Caki2 (cell line): ENCODE data around the gene NOXA1. TPM values are rescaled to one million over a fixed set of nuclear protein-coding genes. Genes with fewer than 3 reads are reported as not detected.
A peak's percentile ranks its signal among the peaks of the same experiment; 100 is the strongest.

Experiments
- DNase-seq: peaks from one replicate; pipeline ENCODE4 v3.0.0-alpha.2; 2015; ENCODE audit warnings: low read depth
- in situ Hi-C: cut with HindIII; loops from 2 replicates; pipeline ENCODE4 v1.10.0; 2016; ENCODE audit warnings: low sequenced_read_pairs, low pct_unique_long_range_greater_than_20kb, mixed read lengths
- total RNA-seq: library from RNA; depleted of rRNA; stranded (reverse); fragments of >200 nt; shearing (Covaris generic); gene quantifications from 2 replicates; pipeline ENCODE4 v1.2.3, GENCODE V29; 2014; ENCODE audit warnings: low replicate concordance

The NOXA1 gene
- total RNA-seq, 1 experiment from 2014 or later = 5.1 TPM

DNA sequence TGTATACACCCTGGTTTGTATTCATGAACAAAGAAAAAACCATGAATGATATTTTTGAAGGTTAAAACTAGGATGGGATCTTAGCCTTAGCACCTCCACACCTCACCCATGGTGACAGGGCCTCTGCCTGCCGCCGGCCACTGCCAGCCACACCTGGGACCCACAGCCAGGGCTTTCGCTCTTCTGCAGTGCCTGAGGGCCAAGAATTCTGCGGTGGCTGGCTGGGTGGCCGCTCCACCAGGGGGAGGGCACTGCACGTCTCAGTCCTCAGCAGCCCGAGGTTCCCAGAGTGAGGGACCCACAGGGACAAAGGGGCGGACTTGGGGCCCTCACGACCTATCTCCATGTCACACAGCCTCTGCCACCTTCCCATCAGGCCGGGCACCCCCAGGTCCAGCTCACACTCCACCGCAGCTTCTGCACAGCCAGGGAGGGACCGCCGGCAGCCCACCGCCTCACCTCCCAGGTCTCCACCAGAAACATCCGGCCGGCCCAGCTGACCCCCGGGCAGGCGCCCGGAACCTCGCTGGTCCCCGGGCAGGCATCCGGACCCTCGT lies 7.1 kb upstream of the NOXA1 start:
- DNase-seq = no peak
- in situ Hi-C loops = no loop called here

- no peak for DNase-seq
- in situ Hi-C loops = no loop called here
Observed at GRCh38 chr9:137416563-137417151, 6.5 kb upstream of the NOXA1 start.

DNA sequence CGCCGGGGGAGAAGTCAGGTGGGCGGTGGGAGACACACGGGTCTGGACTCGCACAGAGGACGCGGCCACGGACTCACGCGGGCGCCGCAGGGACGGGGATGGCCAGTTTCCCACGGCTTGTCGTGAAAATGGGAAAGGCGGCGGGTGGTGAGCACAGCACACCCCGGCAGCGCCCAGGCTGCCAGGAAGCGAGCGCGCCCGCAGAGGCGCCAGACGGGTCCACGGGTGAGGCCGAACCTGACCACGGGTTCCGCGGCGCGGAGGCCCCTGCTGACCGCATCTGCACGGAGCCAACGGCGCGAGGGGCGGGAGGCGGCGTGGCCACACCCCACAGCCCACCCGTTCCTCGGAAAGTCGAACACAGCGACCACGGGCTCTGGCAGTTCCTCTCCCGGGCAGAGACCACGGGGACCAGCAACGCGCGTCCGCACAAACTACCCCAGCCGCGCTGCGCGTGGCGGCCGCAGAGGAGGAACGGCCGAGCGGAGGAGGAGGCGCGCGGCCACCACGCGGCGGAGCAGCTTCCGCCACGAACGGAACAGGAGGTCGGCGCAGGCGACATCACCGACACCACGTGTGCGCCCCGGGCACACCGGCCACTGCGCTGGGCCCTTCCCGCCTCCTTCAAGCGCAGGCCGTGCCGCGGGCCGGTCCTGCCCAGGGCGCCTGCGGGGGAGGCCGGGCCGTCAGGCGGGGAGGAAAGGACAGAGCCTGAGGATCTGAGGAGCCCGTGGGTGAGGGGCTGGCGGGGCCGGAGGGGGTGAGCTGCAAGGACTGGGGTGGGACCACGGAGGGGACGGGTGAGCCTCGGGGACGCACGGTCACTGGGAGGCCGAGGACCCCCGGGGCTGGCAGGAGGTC lies 5.8 kb upstream of the NOXA1 start:
- in situ Hi-C loops = no loop called here
- no peak for DNase-seq

DNA sequence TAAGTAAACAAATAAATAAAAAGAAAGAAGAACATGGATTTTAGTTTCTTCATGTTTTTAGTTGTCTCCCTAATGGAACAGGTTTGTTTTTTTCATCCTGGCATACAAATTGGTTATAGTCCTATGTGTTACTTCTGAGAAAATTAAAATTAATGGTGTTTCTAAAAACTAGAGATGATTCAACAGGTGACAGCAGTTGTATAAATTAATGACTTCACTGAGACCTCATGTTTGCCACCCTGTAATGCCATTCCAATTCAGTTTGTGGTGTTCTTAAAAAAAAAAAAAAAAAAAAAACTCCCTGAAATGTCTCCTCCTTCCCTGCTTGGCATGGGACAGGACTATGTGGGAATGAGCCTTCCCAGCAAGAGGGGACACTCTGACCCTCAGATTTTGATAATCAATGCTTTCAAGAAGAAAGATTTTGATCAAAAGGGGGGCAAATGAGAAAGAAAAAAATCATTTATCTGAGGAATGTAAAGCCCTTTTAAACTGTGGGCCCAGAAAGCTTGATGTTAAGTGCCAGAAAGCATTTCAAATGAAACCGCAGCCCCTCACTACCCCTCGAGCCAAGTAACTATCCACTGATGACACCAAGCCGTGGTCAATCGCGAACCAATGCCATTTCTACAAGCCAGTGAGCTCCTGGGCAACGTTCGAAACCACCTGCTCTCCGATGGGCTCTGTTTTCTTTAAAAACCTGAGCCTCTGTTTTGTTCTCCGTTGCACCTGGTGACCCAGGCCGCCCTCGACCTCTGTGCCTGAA lies 1.2 kb upstream of the NOXA1 start:
- DNase-seq = no peak
- in situ Hi-C loops = no loop called here

DNA sequence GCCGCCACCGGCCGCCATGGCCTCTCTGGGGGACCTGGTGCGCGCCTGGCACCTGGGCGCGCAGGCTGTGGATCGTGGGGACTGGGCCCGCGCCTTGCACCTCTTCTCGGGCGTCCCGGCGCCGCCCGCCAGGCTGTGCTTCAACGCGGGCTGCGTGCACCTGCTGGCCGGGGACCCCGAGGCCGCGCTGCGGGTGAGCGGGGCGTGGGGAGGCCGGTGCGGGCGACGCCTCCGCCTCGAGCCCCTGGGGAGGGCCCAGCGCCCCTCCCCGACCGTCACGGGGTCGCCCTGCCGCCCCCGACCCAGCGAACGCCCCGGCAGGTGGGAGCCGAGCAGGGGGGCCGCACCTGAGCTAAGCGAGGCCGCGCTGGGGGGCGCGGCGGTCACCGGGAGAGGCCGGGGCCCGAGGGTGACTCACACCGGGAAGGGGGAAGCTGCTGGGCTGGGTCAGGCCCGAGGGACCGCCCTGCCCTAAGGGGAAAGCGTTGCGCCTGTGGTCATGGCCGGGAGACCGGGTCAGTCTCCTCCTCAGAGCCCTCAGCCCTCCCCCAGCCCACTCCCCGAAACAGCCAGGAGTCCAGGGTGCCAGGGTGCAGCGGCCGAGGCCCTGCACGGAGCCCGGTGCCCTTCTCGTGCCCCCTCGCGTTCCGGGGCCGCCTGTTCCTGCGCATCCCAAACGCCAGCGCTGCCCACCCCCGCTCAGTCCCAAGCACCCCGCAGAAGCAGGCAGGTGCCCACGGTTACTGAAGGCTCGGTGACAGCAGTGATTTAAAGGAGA lies 510 bp downstream of the NOXA1 start:
- in situ Hi-C loops = no loop called here
- DNase-seq = peak; percentile 40

GRCh38 chr9:137426018-137426681 lies 3.0 kb downstream of the NOXA1 start:
- in situ Hi-C loops = no loop called here
- DNase-seq = no peak

DNA sequence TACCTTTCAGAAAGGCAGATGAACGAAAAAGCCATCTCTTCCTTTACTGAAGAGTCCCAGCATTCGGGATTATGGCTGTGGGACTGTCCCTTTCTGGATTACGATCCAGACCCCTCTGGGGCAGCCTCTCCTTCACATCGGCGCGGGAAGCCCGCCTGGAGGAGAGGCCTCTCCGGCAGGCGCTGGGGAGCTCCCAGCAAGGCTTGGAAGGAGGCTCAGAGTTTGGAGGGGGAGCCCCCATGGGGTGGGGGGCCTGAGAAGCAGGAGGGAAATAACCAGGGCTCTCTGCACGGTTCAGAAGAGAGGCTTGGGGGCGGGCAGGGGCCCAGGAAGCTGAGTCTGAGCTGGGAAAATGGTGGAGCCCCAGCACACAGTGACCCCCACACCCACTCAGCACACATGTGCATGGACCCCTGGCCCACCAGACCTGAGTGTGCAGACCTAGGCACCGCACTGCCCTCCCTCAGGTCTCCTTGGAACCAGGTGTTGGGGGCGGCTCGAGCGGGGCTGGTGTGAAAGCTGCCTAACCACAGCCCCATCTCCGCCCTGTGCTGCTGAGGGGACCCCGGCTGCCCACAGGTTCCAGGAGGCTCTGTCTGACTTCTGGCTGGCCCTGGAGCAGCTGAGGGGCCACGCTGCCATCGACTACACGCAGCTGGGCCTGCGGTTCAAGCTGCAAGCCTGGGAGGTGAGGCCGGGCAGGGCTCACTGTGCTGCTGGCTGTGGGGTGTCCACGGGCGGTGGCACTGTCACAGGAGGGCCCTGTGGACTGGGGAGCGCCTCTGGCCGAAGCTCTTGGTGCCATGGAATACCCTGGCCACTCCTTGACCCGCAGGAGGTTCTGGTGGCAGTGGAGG lies 4.5 kb downstream of the NOXA1 start:
- in situ Hi-C loops = no loop called here
- DNase-seq = no peak

DNA sequence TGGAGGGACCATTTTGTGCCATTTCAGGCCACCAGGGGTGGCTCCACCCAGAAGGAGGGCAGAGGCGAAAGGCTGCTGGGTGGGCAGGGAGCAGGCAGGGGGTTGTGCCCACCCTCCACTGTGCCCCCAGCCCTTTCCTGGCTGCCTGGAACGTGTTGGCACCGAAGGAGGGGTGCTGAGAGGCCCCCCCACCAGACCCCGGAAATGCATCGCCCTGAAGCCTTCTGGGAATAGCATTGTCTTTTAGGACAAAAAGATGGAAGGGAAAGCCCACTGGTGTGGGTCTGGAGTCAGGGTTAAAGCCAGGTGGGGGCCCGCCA lies 5.1 kb downstream of the NOXA1 start:
- no peak for DNase-seq
- in situ Hi-C loops = no loop called here

- no peak for DNase-seq
- in situ Hi-C loops = no loop called here
Observed at GRCh38 chr9:137428841-137429545, 5.8 kb downstream of the NOXA1 start.

DNA sequence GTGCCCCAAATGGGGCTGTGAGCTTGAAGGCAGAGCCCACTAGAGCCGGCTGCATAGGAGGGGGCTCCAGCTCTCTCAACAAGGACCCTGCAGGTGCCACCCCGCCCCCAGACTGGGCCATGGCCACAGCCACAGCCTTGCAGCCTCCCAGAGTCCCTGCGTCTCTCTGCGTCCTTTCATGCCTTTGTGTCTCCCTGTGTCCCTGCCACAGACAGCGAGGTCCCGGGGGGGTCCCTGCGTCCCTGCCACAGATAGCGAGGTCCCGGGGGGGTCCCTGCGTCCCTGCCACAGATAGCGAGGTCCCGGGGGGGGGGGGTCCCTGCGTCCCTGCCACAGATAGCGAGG lies 6.3 kb downstream of the NOXA1 start:
- no peak for DNase-seq
- in situ Hi-C loops = no loop called here

GRCh38 chr9:137429974-137430722 lies 7.0 kb downstream of the NOXA1 start:
- no peak for DNase-seq
- in situ Hi-C loops = no loop called here

DNA sequence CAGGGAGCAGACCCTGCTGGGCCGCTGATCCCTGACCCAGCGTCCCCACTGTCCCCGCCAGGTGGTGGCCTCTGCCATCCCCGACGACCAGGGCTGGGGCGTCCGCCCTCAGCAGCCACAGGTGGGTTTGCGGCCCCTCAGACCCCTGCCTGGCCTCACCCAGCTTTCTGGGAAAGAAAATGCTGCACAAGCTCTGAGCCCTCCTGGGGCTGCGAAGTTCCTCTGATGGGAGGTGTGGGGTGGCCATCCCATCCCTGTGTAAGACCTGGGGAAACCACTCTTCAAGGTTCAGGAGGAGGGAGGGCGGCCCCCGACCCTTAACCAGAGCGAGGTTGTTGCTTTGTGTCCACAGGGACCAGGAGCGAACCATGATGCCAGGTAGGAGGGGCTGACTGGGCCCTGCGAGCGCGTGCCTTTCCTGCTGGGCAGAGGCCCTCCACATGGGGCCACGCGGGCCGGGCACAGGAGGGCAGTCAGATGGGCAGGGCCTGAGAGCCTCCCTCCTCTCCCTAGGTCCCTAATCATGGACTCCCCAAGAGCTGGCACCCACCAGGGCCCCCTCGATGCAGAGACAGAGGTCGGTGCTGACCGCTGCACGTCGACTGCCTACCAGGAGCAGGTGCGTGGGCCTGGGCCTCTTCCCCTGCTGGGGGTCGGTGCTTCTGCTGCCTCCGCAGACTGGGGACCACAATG lies 7.7 kb downstream of the NOXA1 start:
- in situ Hi-C loops = no loop called here
- DNase-seq = no peak

DNA sequence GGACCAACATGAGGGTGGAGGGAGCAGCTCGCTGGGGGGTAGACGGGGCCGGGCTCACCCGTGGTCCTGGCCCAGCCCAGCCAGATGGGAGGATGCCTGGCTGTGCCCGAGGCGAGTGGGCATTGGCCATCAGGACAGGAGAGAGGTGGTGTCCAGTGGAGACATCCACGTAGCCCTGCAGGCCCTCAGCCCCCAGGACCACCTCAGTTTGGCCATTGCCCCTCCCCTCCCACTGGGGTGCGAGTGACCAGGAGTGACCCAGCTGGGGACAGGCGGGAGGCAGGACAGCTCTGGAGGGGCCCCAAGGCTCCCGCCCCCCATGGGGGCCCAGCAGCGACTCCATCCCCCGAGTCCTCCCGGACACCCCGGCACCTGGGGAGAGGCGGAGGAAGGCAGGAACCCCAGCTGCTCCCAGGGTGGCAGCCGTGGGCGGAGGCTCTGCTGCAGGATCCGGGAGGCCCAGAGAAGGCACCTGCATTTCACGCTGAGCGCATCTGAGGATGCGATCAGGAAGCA lies 8.3 kb downstream of the NOXA1 start:
- no peak for DNase-seq
- in situ Hi-C loops = no loop called here

GRCh38 chr9:137432687-137433348 lies 9.6 kb downstream of the NOXA1 start:
- no peak for DNase-seq
- in situ Hi-C loops = no loop called here
